Subcutaneous adipose tissue (tissue), 4 donors: ENCODE data around the gene SERPINB4. TPM values are rescaled to one million over a fixed set of nuclear protein-coding genes. Genes with fewer than 3 reads are reported as not detected.

Source experiments
- CTCF ChIP-seq: fragments of 450-650 bp; IDR thresholded peaks from one replicate; pipeline ENCODE4 v1.5.1; 2016; ENCODE audit warnings: low read depth, mild to moderate bottlenecking, control low read depth, antibody characterized with exemption, moderate library complexity
- total RNA-seq, 4 donors: library from RNA; depleted of rRNA; stranded (reverse); fragments of >200 nt; gene quantifications; one replicate each; pipeline ENCODE4 v1.1.0, GENCODE V29; 2016

The SERPINB4 gene
- total RNA-seq, 4 donors from 2014 or later, result not detected

GRCh38 chr18:63592471-63592870 lies 51.6 kb downstream of the SERPINB4 start:
- TF ChIP-seq CTCF, result no peak

GRCh38 chr18:63591725-63592124 lies 52.3 kb downstream of the SERPINB4 start:
- no peak for TF ChIP-seq CTCF

DNA sequence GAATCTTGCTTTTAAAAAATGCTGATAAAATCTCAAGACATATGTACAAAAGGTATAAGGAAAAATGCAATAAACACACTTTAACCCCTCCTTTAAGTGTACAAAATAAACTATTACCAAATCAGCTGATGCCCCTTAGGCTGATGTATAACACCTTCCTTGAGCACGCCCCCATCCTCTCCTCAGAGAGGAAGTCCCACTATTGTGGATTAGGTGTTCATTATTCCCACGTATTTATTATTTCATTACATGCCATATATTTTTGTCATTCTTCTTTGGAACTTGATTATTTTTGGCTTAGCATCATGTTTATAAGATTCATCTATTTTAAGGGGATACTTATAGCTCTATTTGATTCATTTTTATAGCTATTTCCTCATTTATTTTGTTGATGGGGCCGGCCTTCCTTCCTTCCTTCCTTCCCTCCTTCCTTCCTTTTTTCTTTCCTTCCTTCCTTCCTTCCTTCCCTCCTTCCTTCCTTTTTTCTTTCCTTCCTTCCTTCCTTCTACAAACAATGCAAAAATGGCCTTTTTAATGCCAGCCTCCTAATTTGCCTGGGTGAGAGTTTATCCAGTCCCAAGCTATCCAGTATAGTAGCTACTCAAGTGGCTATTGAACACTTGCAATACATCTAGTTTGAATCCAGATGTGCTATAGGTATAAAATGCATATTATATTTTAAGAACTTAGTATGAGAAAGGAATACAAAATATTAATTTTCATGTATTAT lies 52.9 kb downstream of the SERPINB4 start:
- no peak for TF ChIP-seq CTCF

- TF ChIP-seq CTCF, result no peak
Observed at GRCh38 chr18:63590373-63590772, 53.7 kb downstream of the SERPINB4 start.

GRCh38 chr18:63588909-63589308 lies 55.1 kb downstream of the SERPINB4 start:
- no peak for TF ChIP-seq CTCF

Other genes with a start within 250 kb of the SERPINB4 start
- 10 to 100 TPM; 32.2 to 53.5 (median 45.3) TPM for gene VPS4B, start 221.8 kb downstream of the SERPINB4 start, total RNA-seq
- not detected for gene SERPINB5, start 167.3 kb downstream of the SERPINB4 start, total RNA-seq
- gene SERPINB12, start 101.9 kb downstream of the SERPINB4 start, total RNA-seq, result not detected
- not detected for gene SERPINB13, start 56.9 kb downstream of the SERPINB4 start, total RNA-seq
- not detected for gene SERPINB3, start 17.6 kb upstream of the SERPINB4 start, total RNA-seq
- not detected for gene SERPINB11, start 58.7 kb upstream of the SERPINB4 start, total RNA-seq
- gene SERPINB7, start 131.2 kb upstream of the SERPINB4 start, total RNA-seq, result not detected
- 1 to 10 TPM in 1 of 4 donors, under 1 TPM in 2, not detected in 1; 0.44 to 2.6 (median 0.51) TPM for gene SERPINB2, start 243.4 kb upstream of the SERPINB4 start, total RNA-seq